ENCODE measurements around the gene SEC31A.
"Not testable (repeated sequence)": the region's sequence is repeated elsewhere in the genome, so short reads cannot be mapped to it uniquely, and the experiment has no call there.

Gene SEC31A

DNA sequence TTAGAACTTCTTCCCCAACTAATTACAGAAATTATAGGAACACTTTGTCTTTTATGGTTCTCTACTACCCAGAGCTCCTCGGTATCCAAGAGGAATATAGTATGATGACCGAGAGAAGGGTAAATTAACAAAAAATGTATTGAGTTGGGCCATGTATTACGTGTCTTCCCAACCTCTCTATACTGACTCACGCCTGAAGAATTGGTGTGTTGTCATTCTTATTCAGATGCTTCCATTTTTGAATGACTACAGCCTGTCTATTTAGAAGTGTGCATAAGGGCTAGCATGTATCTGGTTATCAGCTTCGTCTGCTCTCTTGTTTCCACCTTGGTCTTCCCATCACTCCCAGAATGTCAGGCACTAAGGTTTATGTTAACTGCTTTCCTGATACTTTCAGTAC is 67.9 kb downstream of the SEC31A start:
- DNase-seq, result no peak

DNA sequence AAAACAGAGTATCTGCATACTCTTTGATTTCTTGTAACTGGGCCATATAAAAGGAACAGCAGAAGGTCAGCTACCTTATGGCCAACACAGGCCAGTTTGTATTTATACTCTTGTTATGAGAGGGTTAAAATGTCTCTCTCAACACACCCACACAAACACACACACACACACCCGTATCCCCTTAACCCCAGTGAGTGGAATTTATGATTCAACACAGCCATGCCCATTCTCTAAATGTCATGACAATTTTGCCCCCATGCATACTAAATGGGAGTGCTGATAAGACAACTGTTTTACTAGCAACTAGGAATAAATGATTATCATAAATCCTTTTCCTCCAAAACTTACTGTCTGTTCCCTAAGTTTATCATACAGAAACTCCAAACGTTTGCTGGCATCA is 70.3 kb downstream of the SEC31A start:
- DNase-seq, result no peak

DNA sequence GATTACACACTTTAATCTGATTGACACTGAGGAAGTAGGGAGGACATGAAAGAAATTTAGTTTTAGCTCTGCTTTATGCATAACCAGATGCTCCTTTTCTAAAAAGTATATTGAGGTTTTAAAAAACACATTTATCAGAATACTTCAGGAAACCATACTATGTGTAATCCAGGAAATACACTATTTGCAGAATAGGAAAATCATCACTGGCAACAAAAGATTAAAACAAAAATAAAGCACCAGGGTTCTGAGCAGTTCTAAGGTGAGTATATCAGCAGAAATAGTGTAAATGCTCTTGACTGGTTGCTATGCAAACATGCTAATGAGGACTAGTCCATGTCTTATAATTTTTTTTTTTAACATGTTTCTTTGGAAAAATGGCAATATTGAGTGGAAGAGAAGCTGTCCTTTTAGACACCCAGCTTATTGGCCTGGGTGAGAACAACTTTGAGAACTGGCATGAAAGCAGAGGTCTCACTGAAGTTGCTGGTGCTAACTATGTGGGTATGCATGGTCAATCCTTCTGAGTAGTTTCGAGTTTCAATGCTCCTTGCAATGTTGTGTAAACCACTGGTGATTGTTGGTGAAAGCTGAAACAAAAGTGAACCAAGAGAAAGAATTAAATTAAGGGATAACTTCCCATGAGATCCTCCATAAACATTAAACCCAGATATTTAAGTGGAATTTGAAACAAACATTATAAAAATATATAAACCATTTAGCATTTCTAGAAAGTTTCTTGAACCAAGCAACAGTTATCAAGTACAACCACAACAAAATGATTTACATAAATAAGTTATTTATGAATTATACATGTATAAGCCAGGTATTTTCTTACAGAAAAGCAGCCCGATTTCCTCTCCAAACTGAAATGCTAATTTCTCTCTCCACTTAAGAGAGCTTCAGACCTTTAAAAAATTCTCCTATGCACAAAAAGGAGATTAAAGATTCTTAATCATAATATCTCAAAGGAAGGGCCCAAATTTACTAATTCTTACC is 72.0 kb downstream of the SEC31A start:
- no peak for DNase-seq

- DNase-seq, result not testable (repeated sequence)
Observed at GRCh38 chr4:82816874-82817273, 74.1 kb downstream of the SEC31A start.

- no peak for DNase-seq
Observed at GRCh38 chr4:82814034-82814433, 76.9 kb downstream of the SEC31A start.

- peak; percentile 42 for DNase-seq
Observed at GRCh38 chr4:82811838-82812341, 79.1 kb downstream of the SEC31A start.

DNA sequence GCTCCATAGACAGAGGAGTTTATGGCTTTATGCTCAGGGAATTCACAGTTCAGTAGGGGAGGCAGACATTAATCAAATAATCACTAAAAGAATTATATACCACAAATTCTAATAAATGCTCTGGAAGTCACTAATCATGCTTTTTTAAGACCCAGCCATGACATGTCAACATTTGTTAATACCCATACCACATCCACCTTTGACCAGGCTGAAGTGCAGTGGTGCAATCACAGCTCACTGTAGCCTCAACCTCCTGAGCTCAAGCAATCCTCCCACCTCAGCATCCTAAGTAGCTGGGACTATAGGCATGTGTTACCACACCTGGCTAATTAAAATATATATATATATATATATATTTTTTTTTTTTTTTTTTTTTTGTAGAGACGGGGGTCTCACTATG is 79.6 kb downstream of the SEC31A start:
- DNase-seq, result no peak

GRCh38 chr4:82810176-82810575 is 80.8 kb downstream of the SEC31A start:
- no peak for DNase-seq

GRCh38 chr4:82809619-82810018 is 81.3 kb downstream of the SEC31A start:
- DNase-seq, result no peak

- DNase-seq, result no peak
Observed at GRCh38 chr4:82803746-82804145, 87.2 kb downstream of the SEC31A start.

DNA sequence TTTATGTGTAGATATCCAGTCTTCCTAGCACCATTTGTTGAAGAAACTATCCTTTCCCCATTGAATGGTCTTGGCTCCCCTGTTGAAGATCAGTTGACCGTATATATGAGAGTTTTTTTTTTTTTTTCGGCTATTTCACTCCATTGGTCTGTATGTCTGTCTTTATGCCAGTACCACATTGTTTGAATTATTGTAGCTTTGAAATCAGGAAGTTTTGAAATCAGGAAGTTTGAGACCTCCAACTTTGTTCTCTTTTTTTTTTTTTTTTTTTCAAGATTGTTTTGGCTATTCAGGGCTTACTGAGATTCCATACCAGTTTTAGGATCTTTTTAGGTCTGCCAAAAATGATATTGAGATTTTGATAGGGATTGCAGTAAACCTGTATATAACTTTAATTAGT is 88.0 kb downstream of the SEC31A start:
- no peak for DNase-seq

DNA sequence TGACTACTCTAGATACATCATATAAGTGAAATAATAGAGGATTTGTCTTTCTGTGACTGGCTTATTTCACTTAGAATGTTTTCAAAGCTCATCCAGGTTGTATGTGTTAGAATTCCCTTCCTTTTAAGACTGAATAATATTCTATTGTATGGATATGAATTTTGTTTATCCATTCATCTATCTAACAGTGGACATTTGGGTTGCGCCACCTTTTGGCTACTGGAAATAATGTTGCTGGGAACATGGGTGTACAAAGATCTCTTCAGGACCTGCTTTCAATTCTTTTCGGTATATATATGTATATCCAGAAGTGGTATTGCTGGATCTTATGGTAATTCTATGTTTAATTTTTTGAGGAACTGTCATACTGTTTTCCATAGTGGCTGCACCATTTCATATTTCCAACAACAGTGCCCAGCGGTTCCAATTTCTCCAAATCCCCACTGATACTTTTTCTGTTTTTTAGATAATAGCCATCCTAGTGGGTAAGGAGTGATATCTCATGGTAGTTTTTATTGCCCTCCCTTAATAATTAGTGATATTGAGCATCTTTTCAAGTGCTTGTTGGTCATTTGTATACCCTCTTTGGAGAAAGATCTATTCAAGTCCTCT is 88.9 kb downstream of the SEC31A start:
- no peak for DNase-seq

DNA sequence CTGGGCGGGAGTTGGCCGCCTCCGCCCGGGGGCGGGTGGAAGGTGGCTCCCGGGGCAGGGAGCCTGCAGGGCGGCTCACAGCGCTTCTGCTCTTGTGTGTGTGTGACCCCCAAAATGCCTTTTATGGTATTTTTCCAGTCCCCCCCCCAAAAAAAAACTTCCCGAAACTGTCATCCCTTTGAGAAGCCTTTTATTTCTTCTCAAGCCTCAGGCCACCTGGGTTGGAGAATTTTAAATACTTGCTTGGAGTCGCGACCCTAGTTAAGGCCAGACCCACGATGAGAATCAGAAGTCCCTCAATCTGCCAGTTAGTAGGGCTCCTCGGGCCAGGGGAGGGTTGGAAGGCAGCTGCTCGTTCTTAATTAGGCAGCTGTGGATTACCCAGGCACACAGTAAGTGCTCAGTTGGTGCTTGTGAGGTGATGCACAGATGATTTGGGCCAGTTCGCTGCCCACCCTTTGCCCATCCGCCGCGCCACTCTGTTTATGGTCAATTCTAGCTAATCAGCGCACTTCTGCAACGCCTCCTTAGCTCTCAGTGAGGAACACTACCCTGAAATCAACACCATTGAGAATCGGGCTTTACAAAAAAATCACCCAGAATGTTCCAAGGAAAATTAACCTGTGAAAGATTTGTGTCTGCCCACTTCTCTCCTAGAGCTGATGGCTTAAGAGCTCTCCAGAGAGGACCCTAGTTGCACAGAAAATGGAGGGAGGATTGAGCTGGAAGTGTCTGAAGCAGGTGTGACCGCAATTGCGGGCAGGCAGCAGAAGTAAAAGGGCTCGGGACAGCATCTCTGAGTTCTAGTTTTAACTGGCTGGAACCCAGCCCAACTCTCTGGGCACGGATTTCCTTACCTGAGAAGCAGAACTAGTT is 91.7 kb downstream of the SEC31A start:
- peak; percentile 0 for DNase-seq

GRCh38 chr4:82798168-82799005 is 92.6 kb downstream of the SEC31A start, which contains the start of gene SCD5:
SCD5 (minus strand) TSS chr4:82798796; CDS start chr4:82798537, 259 bp downstream.
- DNase-seq, result peak; percentile 37

GRCh38 chr4:82797405-82798111 is 93.4 kb downstream of the SEC31A start:
- DNase-seq, result peak; percentile 14

DNA sequence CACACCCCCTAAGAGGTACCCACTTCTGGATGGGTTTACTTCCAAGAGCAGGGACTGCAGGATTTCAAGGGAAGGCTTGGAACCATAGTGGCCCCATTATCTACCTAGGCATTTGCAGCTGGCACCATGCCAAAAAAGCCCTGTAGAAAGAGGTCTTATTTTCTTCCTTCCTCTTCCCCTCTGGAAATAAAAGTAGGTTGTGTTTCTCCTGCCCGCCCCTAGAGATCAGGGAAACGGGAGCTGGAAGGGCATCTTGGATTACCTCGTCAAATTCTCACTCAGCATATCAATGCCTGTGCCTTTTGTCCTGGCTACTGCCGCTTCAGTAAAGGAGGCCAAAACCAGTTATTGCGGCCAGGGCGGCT is 93.9 kb downstream of the SEC31A start:
- DNase-seq, result peak; percentile 8

- DNase-seq, result no peak
Observed at GRCh38 chr4:82792912-82793649, 97.9 kb downstream of the SEC31A start.

DNA sequence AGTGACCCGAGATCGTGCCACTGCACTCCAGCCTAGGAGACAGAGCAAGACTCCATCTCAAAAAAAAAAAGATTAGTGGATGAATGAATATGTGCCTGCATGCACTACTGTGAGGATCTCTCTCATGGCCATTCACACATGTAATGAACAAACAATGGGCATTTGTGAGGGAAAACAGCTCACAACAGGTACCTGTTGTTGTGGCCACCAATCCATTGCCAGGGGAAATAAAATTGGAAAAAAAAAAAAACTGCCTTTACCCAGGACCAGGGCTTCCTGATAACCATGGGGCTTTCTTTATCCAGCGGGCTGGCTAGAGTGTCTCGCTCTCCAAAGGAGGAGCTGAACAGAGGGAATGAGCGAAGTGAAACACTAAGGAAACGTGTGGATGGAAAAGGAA is 99.8 kb downstream of the SEC31A start:
- no peak for DNase-seq

DNA sequence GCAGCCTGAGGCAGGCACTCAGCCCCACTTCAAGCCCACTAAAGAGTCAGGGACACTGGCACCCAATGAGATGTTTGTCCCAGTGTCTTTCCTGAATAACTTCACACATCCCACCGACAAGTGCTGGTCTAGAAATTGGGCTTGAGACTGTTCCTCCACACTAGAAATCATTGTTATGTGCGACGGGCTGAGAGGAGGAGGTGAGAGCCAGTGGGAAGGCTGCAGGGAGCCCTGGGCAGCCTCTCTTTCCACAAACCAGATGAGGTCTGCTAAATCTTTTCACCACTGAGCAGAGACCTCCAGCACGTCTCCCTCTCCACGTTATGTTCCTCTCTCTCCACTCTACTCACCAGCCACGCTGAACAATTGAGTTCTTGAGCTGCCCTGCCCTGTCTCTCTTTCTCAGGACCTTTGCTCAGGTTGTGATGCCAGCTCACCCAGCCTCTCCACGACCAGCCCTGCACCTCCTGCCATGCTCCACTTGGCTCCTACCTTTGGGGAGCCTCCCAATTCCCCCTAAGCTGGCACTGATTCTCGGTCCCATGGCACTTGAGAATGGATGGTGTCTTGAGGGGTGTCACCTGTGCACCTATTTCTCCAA is 100.8 kb downstream of the SEC31A start:
- no peak for DNase-seq
